AG10803 (cell line): ENCODE measurements around the gene SLC43A2.

Experiments
- DNase-seq: peaks from one replicate; pipeline ENCODE4 v3.0.0; 2010; ENCODE audit warnings: low read depth
- H3K4me3 ChIP-seq: 2 replicates; pipeline ENCODE4 v1.5.1; 2011; ENCODE audit warnings: mild to moderate bottlenecking, low read length, control low read depth
- TF ChIP-seq, protein P1 (sequence below): conservative IDR thresholded peaks from 2 replicates; pipeline ENCODE4 v1.5.1; 2011; ENCODE audit warnings: mild to moderate bottlenecking, low read length, control low read depth, inconsistent platforms

Gene SLC43A2

GRCh38 chr17:1522626-1523025 lies 106.0 kb downstream of the SLC43A2 start:
- no peak for DNase-seq
- H3K4me3 ChIP-seq = no peak overlapping the region
- TF ChIP-seq, protein P1, sequence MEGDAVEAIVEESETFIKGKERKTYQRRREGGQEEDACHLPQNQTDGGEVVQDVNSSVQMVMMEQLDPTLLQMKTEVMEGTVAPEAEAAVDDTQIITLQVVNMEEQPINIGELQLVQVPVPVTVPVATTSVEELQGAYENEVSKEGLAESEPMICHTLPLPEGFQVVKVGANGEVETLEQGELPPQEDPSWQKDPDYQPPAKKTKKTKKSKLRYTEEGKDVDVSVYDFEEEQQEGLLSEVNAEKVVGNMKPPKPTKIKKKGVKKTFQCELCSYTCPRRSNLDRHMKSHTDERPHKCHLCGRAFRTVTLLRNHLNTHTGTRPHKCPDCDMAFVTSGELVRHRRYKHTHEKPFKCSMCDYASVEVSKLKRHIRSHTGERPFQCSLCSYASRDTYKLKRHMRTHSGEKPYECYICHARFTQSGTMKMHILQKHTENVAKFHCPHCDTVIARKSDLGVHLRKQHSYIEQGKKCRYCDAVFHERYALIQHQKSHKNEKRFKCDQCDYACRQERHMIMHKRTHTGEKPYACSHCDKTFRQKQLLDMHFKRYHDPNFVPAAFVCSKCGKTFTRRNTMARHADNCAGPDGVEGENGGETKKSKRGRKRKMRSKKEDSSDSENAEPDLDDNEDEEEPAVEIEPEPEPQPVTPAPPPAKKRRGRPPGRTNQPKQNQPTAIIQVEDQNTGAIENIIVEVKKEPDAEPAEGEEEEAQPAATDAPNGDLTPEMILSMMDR = no peak

- no peak overlapping the region for H3K4me3 ChIP-seq
- TF ChIP-seq, protein P1 = no peak
- no peak for DNase-seq
These were observed 107.5 kb downstream of the SLC43A2 start for GRCh38 chr17:1521086-1521640.

GRCh38 chr17:1519678-1520077 lies 109.0 kb downstream of the SLC43A2 start:
- no peak overlapping the region for H3K4me3 ChIP-seq
- TF ChIP-seq, protein P1 = no peak
- no peak for DNase-seq
